HG02840 (cell line): ENCODE data around the gene SDE2.
"Not testable (repeated sequence)": the region's sequence is repeated elsewhere in the genome, so short reads cannot be mapped to it uniquely, and the experiment has no call there.

Experiments used
- ATAC-seq: cut with Tn5 transposase; IDR thresholded peaks from one replicate; pipeline ENCODE4 v1.9.1; 2021; ENCODE audit warnings: mild to moderate bottlenecking, moderate library complexity, moderate number of reproducible peaks; ENCODE audit not compliant: unreplicated experiment, low FRiP score

Gene SDE2

GRCh38 chr1:225979421-225979820 lies 19.7 kb downstream of the SDE2 start:
- no peak for ATAC-seq

GRCh38 chr1:225977937-225978748 lies 21.0 kb downstream of the SDE2 start:
- ATAC-seq: peak; percentile 51

- ATAC-seq: not testable (repeated sequence)
Observed at GRCh38 chr1:225975146-225975545, 24.0 kb downstream of the SDE2 start.

GRCh38 chr1:225974454-225974853 lies 24.7 kb downstream of the SDE2 start:
- ATAC-seq: no peak

GRCh38 chr1:225973158-225973557 lies 26.0 kb downstream of the SDE2 start:
- ATAC-seq: no peak

GRCh38 chr1:225972344-225973152 lies 26.6 kb downstream of the SDE2 start:
- no peak for ATAC-seq

- ATAC-seq: not testable (repeated sequence)
Observed at GRCh38 chr1:225970592-225971157, 28.5 kb downstream of the SDE2 start.

GRCh38 chr1:225969751-225970150 lies 29.4 kb downstream of the SDE2 start:
- not testable (repeated sequence) for ATAC-seq

- ATAC-seq: no peak
Observed at GRCh38 chr1:225965231-225965630, 33.9 kb downstream of the SDE2 start.

- ATAC-seq: no peak
Observed at GRCh38 chr1:225963735-225964530, 35.2 kb downstream of the SDE2 start.

- no peak for ATAC-seq
Observed at GRCh38 chr1:225962440-225962975, 36.6 kb downstream of the SDE2 start.

- no peak for ATAC-seq
Observed at GRCh38 chr1:225961659-225962439, 37.3 kb downstream of the SDE2 start.

GRCh38 chr1:225958041-225958440 lies 41.1 kb downstream of the SDE2 start:
- ATAC-seq: no peak

GRCh38 chr1:225954753-225955152 lies 44.4 kb downstream of the SDE2 start:
- no peak for ATAC-seq

- ATAC-seq: no peak
Observed at GRCh38 chr1:225953315-225953714, 45.8 kb downstream of the SDE2 start.

- no peak for ATAC-seq
Observed at GRCh38 chr1:225950905-225951497, 48.1 kb downstream of the SDE2 start.

- no peak for ATAC-seq
Observed at GRCh38 chr1:225949041-225949440, 50.1 kb downstream of the SDE2 start.

GRCh38 chr1:225946803-225947202 lies 52.3 kb downstream of the SDE2 start:
- ATAC-seq: no peak

- no peak for ATAC-seq
Observed at GRCh38 chr1:225946082-225946620, 53.0 kb downstream of the SDE2 start.
